Measurements from ENCODE around the gene COA1. TPM values are rescaled to one million over a fixed set of nuclear protein-coding genes. Genes with fewer than 3 reads are reported as not detected.
"Not testable (repeated sequence)": the region's sequence is repeated elsewhere in the genome, so short reads cannot be mapped to it uniquely, and the experiment has no call there.

Gene COA1
- total RNA-seq, 2 experiments from 2014 or later, result 76.9 to 77.1 TPM

DNA sequence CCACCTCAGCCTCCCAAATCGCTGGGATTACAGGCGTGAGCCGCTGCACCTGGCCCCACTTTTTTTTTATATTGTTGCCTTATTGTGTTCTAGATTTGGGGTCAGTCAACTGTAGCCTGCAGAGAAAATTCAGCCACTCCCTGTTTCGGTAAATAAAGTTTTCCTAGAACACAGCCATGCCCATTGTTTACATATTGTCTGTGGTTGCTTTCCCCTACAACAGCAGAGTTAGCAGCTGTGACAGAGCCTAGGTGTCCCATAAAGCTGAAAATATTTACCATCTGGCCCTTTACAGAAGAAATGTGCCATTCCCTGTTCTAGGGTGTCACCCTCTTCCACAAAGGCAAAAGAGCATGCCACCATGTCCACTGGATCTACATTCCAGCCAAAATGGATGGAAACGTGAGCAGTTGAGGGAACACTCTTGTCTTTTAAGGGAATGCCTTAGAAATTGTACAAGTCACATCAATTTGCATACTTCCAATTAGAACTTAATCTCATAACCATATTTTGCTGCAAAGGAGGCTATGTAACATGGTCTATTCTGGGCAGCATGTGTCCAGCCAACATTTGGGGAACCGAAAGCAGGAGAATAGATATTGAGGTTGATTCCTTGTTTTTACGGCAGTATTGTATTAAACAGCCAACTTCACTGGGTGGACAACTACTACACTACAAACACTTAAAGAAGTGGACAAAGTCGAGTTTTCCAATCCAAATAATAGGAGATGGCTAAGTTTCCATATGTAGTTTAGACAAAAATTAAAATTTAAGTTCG is 18.2 kb upstream of the COA1 start:
- ChIA-PET CTCF (interaction anchor here (0.9 kb wide), 1 partner anchor 53 kb away, joined by 3 read pairs; no protein-coding TSS in a partner anchor), POLR2A (no interaction called here)
- peaks cover 12% of the 10 kb centered on the region for H3K4me1 Mint-ChIP-seq
- no peak overlapping the region for H3K4me3 Mint-ChIP-seq
- intact Hi-C loops (cut with DNase I, micrococcal nuclease), result no loop called here
- no peaks in the 10 kb centered on the region for H3K36me3 Mint-ChIP-seq (ENCODE audit: low read depth)
- no peak overlapping the region for H3K27ac Mint-ChIP-seq
- ATAC-seq, result no peak
- H3K27me3 Mint-ChIP-seq, result peaks cover 4% of the 10 kb centered on the region
- no peaks in the 10 kb centered on the region for H3K9me3 Mint-ChIP-seq (ENCODE audit: low read depth)
- no peak for DNase-seq

DNA sequence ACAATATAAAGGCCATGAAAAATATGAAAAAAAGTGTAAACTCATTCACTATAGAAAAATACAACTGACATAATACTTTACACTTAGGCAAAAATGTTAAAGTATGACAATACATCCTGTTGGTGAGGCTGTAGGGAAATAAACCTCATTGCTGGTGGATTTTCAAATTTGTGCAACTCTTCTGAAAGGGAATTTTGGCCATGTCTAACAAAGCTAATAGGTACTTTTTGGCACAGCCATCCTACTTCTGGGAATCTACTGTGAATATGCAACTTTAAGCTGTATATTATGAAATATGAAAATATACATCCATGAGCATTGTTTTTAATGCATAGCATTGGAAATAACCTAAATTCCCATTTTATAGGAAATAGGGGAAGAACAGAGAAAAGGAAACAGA is 13.4 kb upstream of the COA1 start:
- ATAC-seq, result no peak
- Mint-ChIP-seq H3K9me3 (ENCODE audit: low read depth) (no peaks in the 10 kb centered on the region), H3K27ac (no peak overlapping the region), H3K36me3 (ENCODE audit: low read depth) (no peaks in the 10 kb centered on the region), H3K27me3 (peaks cover 2% of the 10 kb centered on the region), H3K4me3 (no peak overlapping the region), H3K4me1 (no peaks in the 10 kb centered on the region)
- CTCF ChIA-PET, result no interaction called here
- DNase-seq, result no peak
- intact Hi-C loops (cut with DNase I, micrococcal nuclease), result no loop called here
- POLR2A ChIA-PET, result interaction anchor here (0.7 kb wide), 1 partner anchor 20 kb away, joined by 3 read pairs; no protein-coding TSS in a partner anchor

DNA sequence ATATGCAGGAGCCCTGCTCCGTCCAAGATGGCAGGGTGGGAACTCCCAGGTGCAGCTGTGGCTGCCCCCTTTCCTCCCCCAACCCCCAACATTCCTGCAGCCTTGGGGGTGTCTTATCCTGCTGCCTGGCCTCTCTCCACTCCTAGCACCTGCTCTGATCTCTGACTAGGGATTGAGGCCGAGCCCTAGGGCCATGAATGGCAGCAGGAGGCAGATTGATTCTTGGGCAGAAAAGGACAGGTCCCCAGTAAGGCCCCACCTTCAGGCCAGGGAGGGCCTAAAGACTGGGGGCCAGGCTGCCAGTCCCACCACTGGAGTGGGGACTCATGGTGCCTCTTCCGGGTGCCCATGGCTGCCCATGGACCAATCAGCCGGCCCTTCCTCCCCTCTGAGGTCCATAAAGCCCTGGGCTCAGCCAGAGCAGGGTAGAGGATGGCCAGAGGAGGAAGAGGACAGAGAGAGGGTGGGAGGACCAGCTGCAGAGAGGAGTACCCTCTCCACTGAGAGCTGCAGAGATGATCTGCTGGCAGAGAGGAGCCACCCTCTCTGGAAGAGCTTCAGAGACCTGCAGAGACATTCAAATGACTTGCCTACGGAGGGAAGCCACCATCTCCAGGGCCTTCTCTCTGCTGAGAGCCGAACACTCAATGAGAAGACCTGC is 8.3 kb upstream of the COA1 start:
- ChIA-PET POLR2A (interaction anchor here (0.5 kb wide), 1 partner anchor 172 kb away, joined by 3 read pairs; no protein-coding TSS in a partner anchor), CTCF (interaction anchor here (0.8 kb wide), 1 partner anchor 21 kb away, joined by 3 read pairs; no protein-coding TSS in a partner anchor)
- intact Hi-C loops (cut with DNase I, micrococcal nuclease), result loop anchor here in 1 of 2 experiments (2.0 kb wide), 1 partner anchor 13 kb away; no protein-coding TSS in a partner anchor
- peaks cover 2% of the 10 kb centered on the region for H3K27me3 Mint-ChIP-seq
- DNase-seq (no peak), ATAC-seq (no peak)
- H3K4me1 Mint-ChIP-seq, result peaks cover 22% of the 10 kb centered on the region
- H3K9me3 Mint-ChIP-seq (ENCODE audit: low read depth), result no peaks in the 10 kb centered on the region
- H3K36me3 Mint-ChIP-seq (ENCODE audit: low read depth), result no peaks in the 10 kb centered on the region
- H3K4me3 Mint-ChIP-seq, result no peak overlapping the region
- no peak overlapping the region for H3K27ac Mint-ChIP-seq

DNA sequence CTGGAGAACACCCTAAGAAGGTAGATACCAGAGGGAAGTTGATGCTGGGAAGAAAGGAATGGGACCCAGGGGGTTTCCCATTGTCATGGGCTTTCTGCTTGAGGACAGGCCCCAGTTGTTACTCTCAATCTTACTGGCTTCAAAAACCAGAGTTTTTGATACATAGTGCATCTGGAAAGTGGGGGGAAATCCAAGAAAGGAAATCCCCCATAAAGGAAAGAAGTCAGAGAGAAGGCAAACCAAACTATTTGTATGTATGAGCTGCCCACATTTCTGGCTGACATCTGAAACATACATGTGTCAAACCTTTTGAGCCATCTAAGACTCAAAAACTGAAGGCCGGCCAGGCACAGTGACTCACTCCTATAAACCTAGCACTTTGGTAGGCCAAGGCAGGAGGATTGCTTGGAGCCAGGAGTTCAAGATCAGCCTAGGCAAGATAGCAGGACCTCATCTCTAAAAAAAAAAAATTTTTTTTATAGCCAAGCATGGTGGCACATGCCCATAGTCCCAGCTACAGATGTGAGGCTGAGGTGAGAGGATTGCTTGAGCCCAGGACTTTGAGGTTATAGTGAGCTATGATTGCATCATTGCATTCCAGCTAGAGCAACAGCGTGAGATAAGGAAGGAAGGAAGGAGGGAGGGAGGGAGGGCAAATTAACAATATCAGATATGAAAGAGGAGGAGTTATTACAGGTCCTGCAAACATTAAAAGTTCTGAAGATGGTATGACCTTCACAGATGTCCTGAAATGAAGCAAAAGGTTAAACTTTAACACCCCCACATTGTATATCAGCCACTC is 6.7 kb upstream of the COA1 start:
- ATAC-seq, result peak; percentile 95
- H3K9me3 Mint-ChIP-seq (ENCODE audit: low read depth), result no peaks in the 10 kb centered on the region
- POLR2A ChIA-PET, result interaction anchor here (0.8 to 1.7 kb wide), 7 partner anchors 15 to 153 kb away, joined by 3 to 11 read pairs (median 4); partner anchors contain the start of genes BLVRA and STK17A
- peak; percentile 74 for DNase-seq
- H3K36me3 Mint-ChIP-seq (ENCODE audit: low read depth), result no peaks in the 10 kb centered on the region
- CTCF ChIA-PET, result interaction anchor here (0.7 to 1.9 kb wide), 12 partner anchors 15 to 155 kb away, joined by 3 to 8 read pairs (median 4); partner anchors contain the start of gene STK17A
- H3K4me3 Mint-ChIP-seq, result no peak overlapping the region
- intact Hi-C loops (cut with DNase I, micrococcal nuclease), result loop anchor here in 1 of 2 experiments (1.0 to 2.0 kb wide), 2 partner anchors 15 to 145 kb away; no protein-coding TSS in a partner anchor
- H3K27ac Mint-ChIP-seq, result peak overlapping the region; percentile 73
- peaks cover 22% of the 10 kb centered on the region for H3K4me1 Mint-ChIP-seq
- H3K27me3 Mint-ChIP-seq, result peaks cover 2% of the 10 kb centered on the region

DNA sequence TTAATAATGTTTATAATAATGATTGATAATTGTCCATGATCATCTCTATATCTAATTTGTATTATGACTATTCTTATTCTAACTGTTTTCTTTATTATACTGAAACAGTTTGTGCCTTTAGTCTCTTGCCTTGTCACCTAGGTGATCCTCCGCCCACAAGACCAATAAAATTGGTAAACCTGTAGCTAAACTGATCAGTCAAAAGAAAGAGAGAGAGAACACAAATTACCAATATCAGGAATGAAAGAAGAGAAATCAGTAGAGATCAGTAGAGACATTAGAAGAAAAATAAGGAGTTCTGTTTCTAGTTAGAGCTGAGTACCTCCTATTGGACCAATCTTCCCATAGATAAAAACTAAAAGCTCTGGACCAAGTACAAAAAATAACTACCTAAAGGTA is 6.1 kb upstream of the COA1 start:
- DNase-seq (peak; percentile 42), ATAC-seq (no peak)
- CTCF ChIA-PET, result interaction anchor here (0.7 to 1.9 kb wide), 9 partner anchors 16 to 153 kb away, joined by 3 to 8 read pairs (median 4); partner anchors contain the start of gene STK17A
- Mint-ChIP-seq H3K9me3 (ENCODE audit: low read depth) (no peaks in the 10 kb centered on the region), H3K36me3 (ENCODE audit: low read depth) (no peaks in the 10 kb centered on the region), H3K27me3 (peaks cover 2% of the 10 kb centered on the region), H3K27ac (peak overlapping the region; percentile 73), H3K4me3 (no peak overlapping the region), H3K4me1 (peaks cover 23% of the 10 kb centered on the region)
- POLR2A ChIA-PET, result interaction anchor here (0.8 to 1.7 kb wide), 7 partner anchors 16 to 153 kb away, joined by 3 to 11 read pairs (median 4); partner anchors contain the start of genes BLVRA and STK17A
- intact Hi-C loops (cut with DNase I, micrococcal nuclease), result no loop called here

DNA sequence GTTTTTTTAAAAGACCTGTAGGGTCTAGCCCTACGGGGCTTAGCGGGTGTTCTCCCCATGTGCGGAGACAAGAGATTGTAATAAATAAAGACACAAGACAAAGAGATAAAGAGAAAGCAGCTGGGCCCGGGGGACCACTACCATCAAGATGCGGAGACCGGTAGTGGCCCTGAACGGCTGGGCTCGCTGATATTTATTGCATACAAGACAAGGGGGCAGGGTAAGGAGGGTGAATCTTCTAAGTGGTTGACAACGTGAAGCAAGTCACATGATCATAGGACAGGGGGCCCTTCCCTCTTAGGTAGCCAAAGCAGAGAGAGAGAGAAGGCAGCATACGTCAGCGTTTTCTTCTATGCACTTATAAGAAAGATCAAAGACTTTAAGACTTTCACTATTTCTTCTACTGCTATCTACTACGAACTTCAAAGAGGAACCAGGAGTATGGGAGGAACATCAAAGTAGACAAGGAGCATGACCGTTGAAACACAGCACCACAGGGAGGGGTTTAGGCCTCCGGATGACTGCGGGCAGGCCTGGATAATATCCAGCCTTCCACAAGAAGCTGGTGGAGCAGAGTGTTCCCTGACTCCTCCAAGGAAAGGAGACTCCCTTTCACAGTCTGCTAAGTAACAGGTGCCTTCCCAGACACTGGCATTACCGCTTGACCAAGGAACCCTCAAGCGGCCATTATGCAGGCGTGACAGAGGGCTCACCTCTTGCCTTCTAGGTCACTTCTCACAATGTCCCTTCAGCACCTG is 5.4 kb upstream of the COA1 start:
- H3K4me3 Mint-ChIP-seq; H3K27ac Mint-ChIP-seq; H3K27me3 Mint-ChIP-seq; ATAC-seq; intact Hi-C loops (cut with DNase I, micrococcal nuclease); H3K9me3 Mint-ChIP-seq (ENCODE audit: low read depth); H3K36me3 Mint-ChIP-seq (ENCODE audit: low read depth): not testable (repeated sequence)
- ChIA-PET POLR2A (interaction anchor here (1.6 to 1.7 kb wide), 3 partner anchors 16 to 152 kb away, joined by 4 to 11 read pairs (median 5); partner anchors contain the start of gene STK17A), CTCF (interaction anchor here (0.9 to 2.0 kb wide), 7 partner anchors 14 to 152 kb away, joined by 4 to 13 read pairs (median 4); partner anchors contain the start of gene STK17A)
- H3K4me1 Mint-ChIP-seq, result peaks cover 25% of the 10 kb centered on the region
- DNase-seq, result peak; percentile 20

DNA sequence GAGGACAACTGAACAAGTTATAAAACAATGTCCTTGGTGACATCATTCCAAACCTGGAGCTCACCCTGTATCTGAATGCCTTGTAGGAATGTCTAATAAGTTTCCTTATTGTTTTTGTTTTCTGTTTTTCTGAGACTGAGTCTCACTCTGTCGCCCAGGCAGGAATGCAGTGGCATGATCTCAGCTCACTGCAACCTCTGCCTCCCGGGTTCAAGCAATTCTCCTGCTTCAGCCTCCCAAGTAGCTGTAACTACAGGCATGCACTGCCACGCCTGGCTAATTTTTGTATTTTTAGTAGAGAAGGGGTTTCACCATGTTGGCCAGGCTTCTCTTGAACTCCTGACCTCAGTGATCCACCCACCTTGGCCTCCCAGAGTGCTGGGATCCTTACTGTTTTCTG is 2.2 kb upstream of the COA1 start:
- CTCF ChIA-PET, result interaction anchor here (1.2 to 3.4 kb wide), 3 partner anchors 31 to 149 kb away, joined by 5 to 43 read pairs (median 30); partner anchors contain the start of gene STK17A
- H3K27me3 Mint-ChIP-seq; H3K4me3 Mint-ChIP-seq; H3K9me3 Mint-ChIP-seq (ENCODE audit: low read depth); intact Hi-C loops (cut with DNase I, micrococcal nuclease); ATAC-seq; POLR2A ChIA-PET; DNase-seq; H3K27ac Mint-ChIP-seq: not testable (repeated sequence)
- peaks cover 45% of the 10 kb centered on the region for H3K4me1 Mint-ChIP-seq
- H3K36me3 Mint-ChIP-seq (ENCODE audit: low read depth), result peaks cover 12% of the 10 kb centered on the region

DNA sequence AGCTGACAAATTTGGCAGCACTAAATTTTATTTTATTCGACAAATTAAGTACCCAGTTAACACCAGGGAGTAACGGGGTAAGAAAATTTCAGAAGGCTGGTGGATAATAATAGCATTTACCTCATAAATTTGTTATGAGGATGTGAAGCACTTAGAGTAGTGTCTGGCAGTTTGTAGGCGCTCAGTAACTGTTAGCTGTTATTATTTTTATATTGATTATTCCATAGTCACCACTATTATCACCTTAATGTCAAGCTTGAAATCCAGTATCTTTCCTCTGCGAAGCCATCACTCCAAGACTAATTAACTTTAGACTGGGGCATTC is 563 bp upstream of the COA1 start:
- H3K27ac Mint-ChIP-seq, result peak overlapping the region; percentile 91
- ChIA-PET CTCF (interaction anchor here (0.5 to 3.4 kb wide), 12 partner anchors 9 to 756 kb away, joined by 3 to 43 read pairs (median 3); partner anchors contain the start of gene STK17A), POLR2A (interaction anchor here (0.6 to 1.2 kb wide), 2 partner anchors 61 to 147 kb away, joined by 3 to 4 read pairs; partner anchors contain the start of gene STK17A)
- ATAC-seq (no peak), DNase-seq (no peak)
- H3K27me3 Mint-ChIP-seq, result no peaks in the 10 kb centered on the region
- peaks cover 37% of the 10 kb centered on the region for H3K4me1 Mint-ChIP-seq
- H3K9me3 Mint-ChIP-seq (ENCODE audit: low read depth), result no peaks in the 10 kb centered on the region
- H3K36me3 Mint-ChIP-seq (ENCODE audit: low read depth), result peaks cover 12% of the 10 kb centered on the region
- H3K4me3 Mint-ChIP-seq, result peak overlapping the region; percentile 90
- intact Hi-C loops (cut with DNase I, micrococcal nuclease), result loop anchor here (1.0 to 10.0 kb wide), 9 partner anchors 27 to 798 kb away; partner anchors contain the start of genes MRPL32 (in 2 of the 2), PSMA2 (in 2 of the 2), STK17A (in 2 of the 2) and BLVRA (in 1 of the 2)

DNA sequence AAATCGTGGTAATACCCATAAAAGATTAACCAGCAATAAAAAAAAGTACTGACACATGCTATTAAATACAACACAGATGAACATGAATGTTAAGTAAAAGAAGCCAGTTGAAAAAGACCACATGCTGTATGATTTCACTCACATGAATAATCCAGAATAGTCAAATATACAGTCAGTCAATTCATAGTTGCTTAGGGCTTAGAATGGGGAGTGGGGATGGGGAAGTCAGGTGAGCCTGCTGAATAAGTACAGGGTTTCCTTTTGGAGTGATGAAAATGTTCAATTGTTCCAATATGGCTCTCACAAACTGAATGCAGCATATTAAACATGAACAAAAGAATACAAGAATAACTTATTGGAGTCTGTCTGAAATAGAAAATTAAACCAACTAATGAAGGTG is 1.8 kb downstream of the COA1 start:
- Mint-ChIP-seq H3K27me3 (no peaks in the 10 kb centered on the region), H3K27ac (no peak overlapping the region), H3K4me1 (peaks cover 36% of the 10 kb centered on the region), H3K4me3 (peak overlapping the region; percentile 90), H3K36me3 (ENCODE audit: low read depth) (peaks cover 16% of the 10 kb centered on the region), H3K9me3 (ENCODE audit: low read depth) (no peaks in the 10 kb centered on the region)
- ATAC-seq (no peak), DNase-seq (no peak)
- CTCF ChIA-PET, result interaction anchor here (1.7 to 1.8 kb wide), 2 partner anchors 28 to 145 kb away, joined by 5 to 9 read pairs; partner anchors contain the start of gene STK17A
- POLR2A ChIA-PET, result interaction anchor here (0.6 kb wide), 1 partner anchor 105 kb away, joined by 4 read pairs; no protein-coding TSS in a partner anchor
- intact Hi-C loops (cut with DNase I, micrococcal nuclease), result loop anchor here in 1 of 2 experiments (10.0 kb wide), 2 partner anchors 423 to 793 kb away; partner anchors contain the start of genes MRPL32 and PSMA2

DNA sequence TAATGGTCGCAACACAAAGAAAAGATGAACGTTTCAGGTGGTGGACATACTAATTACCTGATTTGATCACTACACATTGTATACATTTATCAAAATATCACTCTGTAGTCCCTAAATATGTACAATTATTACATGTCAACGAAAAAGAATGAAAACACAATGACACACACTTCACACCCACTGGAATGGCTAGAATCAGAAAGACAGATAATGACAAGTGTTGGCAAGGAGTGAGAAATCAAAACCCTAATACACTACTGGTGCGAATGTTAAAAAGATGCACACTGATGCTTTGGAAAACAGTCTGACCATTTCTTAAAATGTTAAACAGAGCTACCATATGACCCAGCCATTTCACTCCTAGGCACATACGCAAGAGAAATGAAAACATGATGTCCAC is 2.3 kb downstream of the COA1 start:
- Mint-ChIP-seq H3K9me3 (ENCODE audit: low read depth) (no peaks in the 10 kb centered on the region), H3K4me3 (peak overlapping the region; percentile 90), H3K27me3 (no peaks in the 10 kb centered on the region), H3K36me3 (ENCODE audit: low read depth) (peaks cover 16% of the 10 kb centered on the region), H3K27ac (no peak overlapping the region), H3K4me1 (peaks cover 36% of the 10 kb centered on the region)
- DNase-seq, result no peak
- intact Hi-C loops (cut with DNase I, micrococcal nuclease), result loop anchor here in 1 of 2 experiments (10.0 kb wide), 2 partner anchors 422 to 792 kb away; partner anchors contain the start of genes MRPL32 and PSMA2
- ATAC-seq, result no peak
- ChIA-PET CTCF (interaction anchor here (1.7 to 1.8 kb wide), 2 partner anchors 27 to 145 kb away, joined by 5 to 9 read pairs; partner anchors contain the start of gene STK17A), POLR2A (interaction anchor here (0.6 kb wide), 1 partner anchor 104 kb away, joined by 4 read pairs; no protein-coding TSS in a partner anchor)

Measured in activated CD4-positive, alpha-beta T cell treated with anti-CD3 and anti-CD28 coated beads for 36 hours (primary cell).